Measurements from ENCODE around the gene MKRN2OS.

MKRN2OS gene

GRCh38 chr3:12512534-12513118 is 32.7 kb downstream of the MKRN2OS start:
- DNase-seq, result no peak

- no peak for DNase-seq
These were observed 35.8 kb downstream of the MKRN2OS start for GRCh38 chr3:12509466-12509865.

GRCh38 chr3:12508291-12508700 is 37.0 kb downstream of the MKRN2OS start:
- DNase-seq, result no peak

- no peak for DNase-seq
These were observed 37.6 kb downstream of the MKRN2OS start for GRCh38 chr3:12507591-12508281.

- no peak for DNase-seq
These were observed 39.0 kb downstream of the MKRN2OS start for GRCh38 chr3:12506201-12506709.

GRCh38 chr3:12503126-12503957 is 42.0 kb downstream of the MKRN2OS start:
- DNase-seq, result no peak

GRCh38 chr3:12501360-12502020 is 43.8 kb downstream of the MKRN2OS start:
- no peak for DNase-seq

GRCh38 chr3:12499474-12499873 is 45.8 kb downstream of the MKRN2OS start:
- no peak for DNase-seq

GRCh38 chr3:12496453-12496761 is 48.9 kb downstream of the MKRN2OS start:
- DNase-seq, result no peak

GRCh38 chr3:12495749-12496452 is 49.4 kb downstream of the MKRN2OS start:
- DNase-seq, result no peak

- DNase-seq, result no peak
These were observed 54.8 kb downstream of the MKRN2OS start for GRCh38 chr3:12490547-12490946.

- DNase-seq, result no peak
These were observed 55.5 kb downstream of the MKRN2OS start for GRCh38 chr3:12489832-12490231.
